HCT116 (cell line): Measurements from ENCODE around the gene NFIB. TPM values are rescaled to one million over a fixed set of nuclear protein-coding genes. Genes with fewer than 3 reads are reported as not detected.

ENCODE experiments used
- ATAC-seq: fragments of 200-7000 bp; cut with Tn5 transposase; 2 replicates; pipeline ENCODE4 v1.9.1; 2020; ENCODE audit warnings: mild to moderate bottlenecking, moderate library complexity
- BruUV-seq: library from RNA; stranded (reverse); fragments of 400-500 nt; replicated peaks from 2 replicates; lab custom pipeline; 2021; lab: Mats Ljungman, UMichigan
- CTCF ChIA-PET: fragments of 300-600 bp; sonication (Branson Sonifier 250); formaldehyde crosslinking; loops from one replicate; lab custom pipeline; 2021; ENCODE audit warnings: antibody characterized with exemption; lab: Charles Lee
- POLR2A ChIA-PET: fragments of 300-600, 350-600 bp; sonication (Branson Sonifier 250); formaldehyde crosslinking; loops from one replicate; lab custom pipeline; 2021; ENCODE audit warnings: antibody characterized with exemption; lab: Charles Lee
- RAD21 ChIA-PET, 2 experiments: fragments of 300-600 bp; sonication (Branson Sonifier 250); formaldehyde crosslinking; loops; one replicate each; lab custom pipeline; 2023; ENCODE audit warnings: low total read pairs in 2 of 2; ENCODE audit not compliant: uncharacterized antibody in 2 of 2, unreplicated experiment in 2 of 2, low non-redundant PET in 1 of 2; lab: Charles Lee
- DNase-seq: peaks from one replicate; pipeline ENCODE4 v3.0.0-alpha.2; 2010; ENCODE audit warnings: low read depth, low spot score
- H2AFZ ChIP-seq: fragments of 200-600 bp; shearing (Covaris generic), sonication (generic); 2 replicates; pipeline ENCODE4 v1.6.1; 2017; ENCODE audit warnings: low read depth, mixed run types, mixed read lengths, antibody characterized with exemption, low read length; ENCODE audit not compliant: poor library complexity, severe bottlenecking
- H3K27ac ChIP-seq: 2 replicates; pipeline ENCODE4 v1.5.1; 2012; ENCODE audit warnings: low read depth, low read length
- H3K27me3 ChIP-seq: fragments of 200-600 bp; sonication (generic); 2 replicates; pipeline ENCODE4 v1.6.1; 2016; ENCODE audit warnings: mixed run types, low read length, mixed read lengths; ENCODE audit not compliant: insufficient read depth
- H3K36me3 ChIP-seq, 2 experiments: fragments of 200-500 bp in 1 of 2; fragments of 200-600 bp in 1 of 2; sonication (Bioruptor generic) in 1 of 2; sonication (generic) in 1 of 2; 2 replicates each; pipeline versions ENCODE4 v1.5.1 to v1.6.1; 2014 to 2016; ENCODE audit warnings: low read length in 2 of 2, inconsistent platforms in 1 of 2, mixed read lengths in 1 of 2, mixed run types in 1 of 2; ENCODE audit not compliant: insufficient read depth in 2 of 2, control insufficient read depth in 1 of 2
- H3K4me1 ChIP-seq, 2 experiments: fragments of 200-600 bp in 1 of 2; sonication (generic) in 1 of 2; 2 replicates each; pipeline versions ENCODE4 v1.5.1 to v1.6.1; 2012 to 2017; ENCODE audit warnings: low read length in 2 of 2, inconsistent platforms in 1 of 2, mild to moderate bottlenecking in 1 of 2, mixed read lengths in 1 of 2, mixed run types in 1 of 2, moderate library complexity in 1 of 2; ENCODE audit not compliant: insufficient read depth in 2 of 2, control insufficient read depth in 1 of 2
- H3K4me2 ChIP-seq: fragments of 200-600 bp; sonication (generic); 2 replicates; pipeline ENCODE4 v1.6.1; 2017; ENCODE audit warnings: mixed run types, low read length, mixed read lengths
- H3K4me3 ChIP-seq, 2 experiments: fragments of 200-600 bp in 1 of 2; sonication (generic) in 1 of 2; replicated peaks in 1 of 2; 2 replicates each; pipeline ENCODE4 v1.5.1; 2011 to 2016; ENCODE audit warnings: low read length in 2 of 2, control low read depth in 1 of 2, low read depth in 1 of 2, mild to moderate bottlenecking in 1 of 2, mixed read lengths in 1 of 2, mixed run types in 1 of 2
- H3K79me2 ChIP-seq: fragments of 200-600 bp; sonication (generic); 2 replicates; pipeline ENCODE4 v1.6.1; 2017; ENCODE audit warnings: mild to moderate bottlenecking, mixed run types, low read length, moderate library complexity, mixed read lengths; ENCODE audit not compliant: insufficient read depth
- H3K9ac ChIP-seq: fragments of 200-600 bp; sonication (generic); 2 replicates; pipeline ENCODE4 v1.6.1; 2016; ENCODE audit warnings: low read length, mixed read lengths
- H3K9me2 ChIP-seq: fragments of 200-600 bp; sonication (generic), shearing (Covaris generic); 2 replicates; pipeline ENCODE4 v1.6.1; 2017; ENCODE audit warnings: mixed run types, mild to moderate bottlenecking, moderate library complexity; ENCODE audit not compliant: insufficient read depth
- H3K9me3 ChIP-seq, 2 experiments: fragments of 200-500 bp in 1 of 2; fragments of 200-600 bp in 1 of 2; sonication (Bioruptor generic) in 1 of 2; sonication (generic) in 1 of 2; 2 replicates each; pipeline ENCODE4 v1.6.1; 2014 to 2017; ENCODE audit warnings: low read length in 2 of 2, mixed read lengths in 2 of 2, inconsistent platforms in 1 of 2, low read depth in 1 of 2, mild to moderate bottlenecking in 1 of 2, mixed run types in 1 of 2, moderate library complexity in 1 of 2; ENCODE audit not compliant: control insufficient read depth in 1 of 2, insufficient read depth in 1 of 2
- H4K20me1 ChIP-seq: fragments of 200-600 bp; sonication (generic), shearing (Covaris generic); 2 replicates; pipeline ENCODE4 v1.6.1; 2017; ENCODE audit warnings: mixed run types, mild to moderate bottlenecking, moderate library complexity; ENCODE audit not compliant: insufficient read depth
- CEBPB ChIP-seq: IDR thresholded peaks from 2 replicates; pipeline ENCODE4 v1.6.1; 2012; ENCODE audit warnings: low read depth
- FOSL1 ChIP-seq: IDR thresholded peaks from 2 replicates; pipeline ENCODE4 v1.6.1; 2012; ENCODE audit warnings: low read depth
- POLR2AphosphoS5 ChIP-seq: IDR thresholded peaks from 2 replicates; pipeline ENCODE4 v1.6.1; 2011; ENCODE audit warnings: mild to moderate bottlenecking, low read depth, low read length, moderate library complexity
- SRF ChIP-seq: IDR thresholded peaks from 2 replicates; pipeline ENCODE4 v1.6.1; 2012; ENCODE audit warnings: low read depth
- ZFX ChIP-seq: fragments of 450-650 bp; IDR thresholded peaks from 2 replicates; pipeline ENCODE4 v1.6.1; 2017
- ZNF274 ChIP-seq: fragments of 200-500 bp; sonication (Bioruptor generic); IDR thresholded peaks from 2 replicates; pipeline ENCODE4 v1.6.1; 2014; ENCODE audit warnings: mild to moderate bottlenecking, low read depth, low read length, inconsistent platforms
- intact Hi-C: fragments of 100-400 bp; cut with micrococcal nuclease; formaldehyde crosslinking; loops from 2 replicates; pipeline ENCODE4 v1.10.0; 2022
- total RNA-seq: library from RNA; stranded (reverse); gene quantifications from one replicate; pipeline ENCODE4 v1.2.1, GENCODE V29; 2021; ENCODE audit not compliant: unreplicated experiment
- TF ChIP-seq, protein P1 (sequence below): IDR thresholded peaks from 2 replicates; pipeline ENCODE4 v1.6.1; 2012; ENCODE audit warnings: low read depth
- TF ChIP-seq, protein P2 (sequence below): IDR thresholded peaks from 2 replicates; pipeline ENCODE4 v1.6.1; 2011; ENCODE audit warnings: mild to moderate bottlenecking, low read length, moderate library complexity; ENCODE audit not compliant: insufficient replicate concordance; ENCODE audit errors: extremely low read depth

The NFIB gene
- total RNA-seq, 1 experiment from 2014 or later: 6.6 TPM

DNA sequence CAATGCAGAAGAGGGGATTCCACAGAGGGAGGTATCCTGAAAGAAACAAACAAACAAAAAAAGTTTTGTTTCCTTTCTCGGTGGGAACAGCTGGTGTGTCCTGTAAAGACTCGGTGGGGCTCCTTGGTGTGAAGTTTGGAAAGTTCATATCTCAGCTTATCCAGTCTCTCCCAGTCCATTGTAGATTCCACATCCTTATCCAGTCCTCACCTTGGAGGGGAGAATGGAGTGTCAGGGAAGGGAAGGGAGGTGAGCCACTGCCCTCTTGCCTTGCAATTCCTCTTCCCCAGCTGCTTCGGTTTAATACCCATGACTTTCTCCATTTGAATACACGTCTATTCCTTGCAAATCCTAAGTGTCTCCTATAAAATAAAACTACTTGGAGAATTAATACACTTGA, 234.5 kb downstream of the NFIB start:
- intact Hi-C loops: no loop called here
- ChIA-PET POLR2A (no interaction called here), RAD21 (no interaction called here)
- no peaks in the 10 kb centered on the region for H3K9me2 ChIP-seq
- no peak overlapping the region for H3K9ac ChIP-seq
- H3K79me2 ChIP-seq: no peaks in the 10 kb centered on the region
- H3K4me2 ChIP-seq: no peak overlapping the region
- no peak overlapping the region for H3K27ac ChIP-seq
- BruUV-seq: no TSS peak
- no peaks in the 10 kb centered on the region for H3K36me3 ChIP-seq
- no peaks in the 10 kb centered on the region for H3K9me3 ChIP-seq
- no peak for ATAC-seq
- H3K4me1 ChIP-seq: no peaks in the 10 kb centered on the region
- H3K4me3 ChIP-seq: no peak overlapping the region
- no peak overlapping the region for H2AFZ ChIP-seq
- DNase-seq: no peak
- no peaks in the 10 kb centered on the region for H4K20me1 ChIP-seq
- TF ChIP-seq, protein P1, sequence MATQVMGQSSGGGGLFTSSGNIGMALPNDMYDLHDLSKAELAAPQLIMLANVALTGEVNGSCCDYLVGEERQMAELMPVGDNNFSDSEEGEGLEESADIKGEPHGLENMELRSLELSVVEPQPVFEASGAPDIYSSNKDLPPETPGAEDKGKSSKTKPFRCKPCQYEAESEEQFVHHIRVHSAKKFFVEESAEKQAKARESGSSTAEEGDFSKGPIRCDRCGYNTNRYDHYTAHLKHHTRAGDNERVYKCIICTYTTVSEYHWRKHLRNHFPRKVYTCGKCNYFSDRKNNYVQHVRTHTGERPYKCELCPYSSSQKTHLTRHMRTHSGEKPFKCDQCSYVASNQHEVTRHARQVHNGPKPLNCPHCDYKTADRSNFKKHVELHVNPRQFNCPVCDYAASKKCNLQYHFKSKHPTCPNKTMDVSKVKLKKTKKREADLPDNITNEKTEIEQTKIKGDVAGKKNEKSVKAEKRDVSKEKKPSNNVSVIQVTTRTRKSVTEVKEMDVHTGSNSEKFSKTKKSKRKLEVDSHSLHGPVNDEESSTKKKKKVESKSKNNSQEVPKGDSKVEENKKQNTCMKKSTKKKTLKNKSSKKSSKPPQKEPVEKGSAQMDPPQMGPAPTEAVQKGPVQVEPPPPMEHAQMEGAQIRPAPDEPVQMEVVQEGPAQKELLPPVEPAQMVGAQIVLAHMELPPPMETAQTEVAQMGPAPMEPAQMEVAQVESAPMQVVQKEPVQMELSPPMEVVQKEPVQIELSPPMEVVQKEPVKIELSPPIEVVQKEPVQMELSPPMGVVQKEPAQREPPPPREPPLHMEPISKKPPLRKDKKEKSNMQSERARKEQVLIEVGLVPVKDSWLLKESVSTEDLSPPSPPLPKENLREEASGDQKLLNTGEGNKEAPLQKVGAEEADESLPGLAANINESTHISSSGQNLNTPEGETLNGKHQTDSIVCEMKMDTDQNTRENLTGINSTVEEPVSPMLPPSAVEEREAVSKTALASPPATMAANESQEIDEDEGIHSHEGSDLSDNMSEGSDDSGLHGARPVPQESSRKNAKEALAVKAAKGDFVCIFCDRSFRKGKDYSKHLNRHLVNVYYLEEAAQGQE: no peak
- no peak for TF ChIP-seq SRF
- TF ChIP-seq, protein P2, sequence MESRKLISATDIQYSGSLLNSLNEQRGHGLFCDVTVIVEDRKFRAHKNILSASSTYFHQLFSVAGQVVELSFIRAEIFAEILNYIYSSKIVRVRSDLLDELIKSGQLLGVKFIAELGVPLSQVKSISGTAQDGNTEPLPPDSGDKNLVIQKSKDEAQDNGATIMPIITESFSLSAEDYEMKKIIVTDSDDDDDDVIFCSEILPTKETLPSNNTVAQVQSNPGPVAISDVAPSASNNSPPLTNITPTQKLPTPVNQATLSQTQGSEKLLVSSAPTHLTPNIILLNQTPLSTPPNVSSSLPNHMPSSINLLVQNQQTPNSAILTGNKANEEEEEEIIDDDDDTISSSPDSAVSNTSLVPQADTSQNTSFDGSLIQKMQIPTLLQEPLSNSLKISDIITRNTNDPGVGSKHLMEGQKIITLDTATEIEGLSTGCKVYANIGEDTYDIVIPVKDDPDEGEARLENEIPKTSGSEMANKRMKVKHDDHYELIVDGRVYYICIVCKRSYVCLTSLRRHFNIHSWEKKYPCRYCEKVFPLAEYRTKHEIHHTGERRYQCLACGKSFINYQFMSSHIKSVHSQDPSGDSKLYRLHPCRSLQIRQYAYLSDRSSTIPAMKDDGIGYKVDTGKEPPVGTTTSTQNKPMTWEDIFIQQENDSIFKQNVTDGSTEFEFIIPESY: no peak
- no peak for TF ChIP-seq CEBPB
- TF ChIP-seq ZNF274: no peak
- no peak for TF ChIP-seq FOSL1
- TF ChIP-seq POLR2AphosphoS5: no peak
- TF ChIP-seq ZFX: no peak
- TF ChIP-seq, all 23 proteins: peak for 0
- H3K27me3 ChIP-seq: no peaks in the 10 kb centered on the region
- CTCF ChIA-PET: no interaction called here
